WTC11 (cell line): Measurements from ENCODE around the gene MTX2.

Source experiments
- GRHL2 ChIP-seq: fragments of 250-450 bp; sonication (Bioruptor Pico); IDR thresholded peaks from 2 replicates; pipeline ENCODE4 v1.8.0; 2022; ENCODE audit warnings: mild to moderate bottlenecking, moderate library complexity; ENCODE audit not compliant: insufficient replicate concordance, severe bottlenecking
- TF ChIP-seq, protein P1 (sequence below): sonication (generic); formaldehyde crosslinking; IDR thresholded peaks from 2 replicates; pipeline ENCODE4 v1.8.0; 2022; ENCODE audit warnings: mild to moderate bottlenecking, missing genetic modification reagents
- TF ChIP-seq, protein P2 (sequence below): fragments of 200-600 bp; IDR thresholded peaks from 2 replicates; pipeline ENCODE4 v1.8.0; 2022; ENCODE audit warnings: antibody characterized with exemption
- TF ChIP-seq, protein P3 (sequence below): sonication (generic); formaldehyde crosslinking; IDR thresholded peaks from 2 replicates; pipeline ENCODE4 v1.8.1; 2022; ENCODE audit warnings: mild to moderate bottlenecking, moderate library complexity, missing genetic modification reagents
- TF ChIP-seq, protein P4 (sequence below): sonication (generic); formaldehyde crosslinking; IDR thresholded peaks from 2 replicates; pipeline ENCODE4 v1.8.1; 2022; ENCODE audit warnings: low read depth, missing genetic modification reagents, borderline replicate concordance

DNA sequence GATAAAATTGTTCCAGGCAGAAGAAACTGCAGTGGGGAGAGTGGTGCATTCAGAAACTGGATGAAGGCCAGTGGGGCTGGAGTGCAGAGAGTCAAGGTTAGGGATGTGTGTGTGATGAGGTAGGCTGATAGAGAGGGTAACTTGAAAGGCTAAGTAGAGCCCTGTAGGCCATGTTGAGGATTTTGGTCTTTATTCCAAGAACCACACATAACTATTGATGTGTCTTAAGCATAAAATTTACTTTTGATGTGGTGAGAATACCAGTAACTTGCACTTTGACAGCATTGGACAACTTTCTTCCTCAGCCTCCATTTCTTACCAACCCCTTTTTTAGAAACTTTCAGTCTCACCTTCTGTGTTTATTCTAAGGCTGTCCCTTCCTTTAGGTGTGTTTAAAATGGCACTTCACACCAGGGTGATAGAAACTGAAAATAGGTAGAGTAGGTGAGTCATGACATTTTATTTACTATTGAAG is 22.6 kb downstream of the MTX2 start:
- TF ChIP-seq, protein P1, sequence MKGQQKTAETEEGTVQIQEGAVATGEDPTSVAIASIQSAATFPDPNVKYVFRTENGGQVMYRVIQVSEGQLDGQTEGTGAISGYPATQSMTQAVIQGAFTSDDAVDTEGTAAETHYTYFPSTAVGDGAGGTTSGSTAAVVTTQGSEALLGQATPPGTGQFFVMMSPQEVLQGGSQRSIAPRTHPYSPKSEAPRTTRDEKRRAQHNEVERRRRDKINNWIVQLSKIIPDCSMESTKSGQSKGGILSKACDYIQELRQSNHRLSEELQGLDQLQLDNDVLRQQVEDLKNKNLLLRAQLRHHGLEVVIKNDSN (CRISPR knock-in tag) = no peak
- TF ChIP-seq, protein P2, sequence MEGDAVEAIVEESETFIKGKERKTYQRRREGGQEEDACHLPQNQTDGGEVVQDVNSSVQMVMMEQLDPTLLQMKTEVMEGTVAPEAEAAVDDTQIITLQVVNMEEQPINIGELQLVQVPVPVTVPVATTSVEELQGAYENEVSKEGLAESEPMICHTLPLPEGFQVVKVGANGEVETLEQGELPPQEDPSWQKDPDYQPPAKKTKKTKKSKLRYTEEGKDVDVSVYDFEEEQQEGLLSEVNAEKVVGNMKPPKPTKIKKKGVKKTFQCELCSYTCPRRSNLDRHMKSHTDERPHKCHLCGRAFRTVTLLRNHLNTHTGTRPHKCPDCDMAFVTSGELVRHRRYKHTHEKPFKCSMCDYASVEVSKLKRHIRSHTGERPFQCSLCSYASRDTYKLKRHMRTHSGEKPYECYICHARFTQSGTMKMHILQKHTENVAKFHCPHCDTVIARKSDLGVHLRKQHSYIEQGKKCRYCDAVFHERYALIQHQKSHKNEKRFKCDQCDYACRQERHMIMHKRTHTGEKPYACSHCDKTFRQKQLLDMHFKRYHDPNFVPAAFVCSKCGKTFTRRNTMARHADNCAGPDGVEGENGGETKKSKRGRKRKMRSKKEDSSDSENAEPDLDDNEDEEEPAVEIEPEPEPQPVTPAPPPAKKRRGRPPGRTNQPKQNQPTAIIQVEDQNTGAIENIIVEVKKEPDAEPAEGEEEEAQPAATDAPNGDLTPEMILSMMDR = no peak
- TF ChIP-seq, protein P3, sequence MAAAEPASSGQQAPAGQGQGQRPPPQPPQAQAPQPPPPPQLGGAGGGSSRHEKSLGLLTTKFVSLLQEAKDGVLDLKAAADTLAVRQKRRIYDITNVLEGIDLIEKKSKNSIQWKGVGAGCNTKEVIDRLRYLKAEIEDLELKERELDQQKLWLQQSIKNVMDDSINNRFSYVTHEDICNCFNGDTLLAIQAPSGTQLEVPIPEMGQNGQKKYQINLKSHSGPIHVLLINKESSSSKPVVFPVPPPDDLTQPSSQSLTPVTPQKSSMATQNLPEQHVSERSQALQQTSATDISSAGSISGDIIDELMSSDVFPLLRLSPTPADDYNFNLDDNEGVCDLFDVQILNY (CRISPR knock-in tag) = no peak
- TF ChIP-seq, protein P4, sequence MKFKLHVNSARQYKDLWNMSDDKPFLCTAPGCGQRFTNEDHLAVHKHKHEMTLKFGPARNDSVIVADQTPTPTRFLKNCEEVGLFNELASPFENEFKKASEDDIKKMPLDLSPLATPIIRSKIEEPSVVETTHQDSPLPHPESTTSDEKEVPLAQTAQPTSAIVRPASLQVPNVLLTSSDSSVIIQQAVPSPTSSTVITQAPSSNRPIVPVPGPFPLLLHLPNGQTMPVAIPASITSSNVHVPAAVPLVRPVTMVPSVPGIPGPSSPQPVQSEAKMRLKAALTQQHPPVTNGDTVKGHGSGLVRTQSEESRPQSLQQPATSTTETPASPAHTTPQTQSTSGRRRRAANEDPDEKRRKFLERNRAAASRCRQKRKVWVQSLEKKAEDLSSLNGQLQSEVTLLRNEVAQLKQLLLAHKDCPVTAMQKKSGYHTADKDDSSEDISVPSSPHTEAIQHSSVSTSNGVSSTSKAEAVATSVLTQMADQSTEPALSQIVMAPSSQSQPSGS (CRISPR knock-in tag) = no peak
- no peak for TF ChIP-seq GRHL2 (CRISPR knock-in tag)
